D341Med (cell line): Measurements from ENCODE around the gene FAM181A.

Experiments used
- DNase-seq: peaks from one replicate; pipeline ENCODE4 v3.0.0; 2012; ENCODE audit warnings: low spot score

Gene FAM181A

DNA sequence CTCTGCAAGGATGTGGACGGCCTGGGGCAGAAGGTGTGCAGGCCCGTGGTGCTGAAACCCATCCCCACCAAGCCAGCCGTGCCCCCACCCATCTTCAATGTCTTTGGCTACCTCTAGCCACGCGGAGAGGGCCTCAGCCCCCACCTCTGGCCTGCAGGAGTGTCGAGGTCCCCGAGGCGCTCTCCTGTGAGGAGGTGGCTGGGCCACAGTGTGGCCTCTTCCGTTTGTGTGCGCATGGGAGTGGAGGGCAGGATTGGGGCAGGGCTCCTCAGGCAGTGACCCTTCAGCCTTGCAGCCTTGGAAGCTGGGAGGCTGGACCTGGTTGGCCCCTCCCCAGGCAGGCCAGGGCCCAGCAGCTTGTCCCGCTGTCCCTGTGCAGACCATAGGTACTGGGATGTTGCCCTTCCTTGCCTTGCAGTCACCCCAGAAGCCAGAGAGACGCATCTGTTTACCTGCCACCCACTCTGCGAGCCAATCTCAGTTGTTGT lies 1.9 kb downstream of the FAM181A start:
- DNase-seq = no peak

- DNase-seq = no peak
Observed at GRCh38 chr14:93929657-93930056, 2.5 kb downstream of the FAM181A start.

DNA sequence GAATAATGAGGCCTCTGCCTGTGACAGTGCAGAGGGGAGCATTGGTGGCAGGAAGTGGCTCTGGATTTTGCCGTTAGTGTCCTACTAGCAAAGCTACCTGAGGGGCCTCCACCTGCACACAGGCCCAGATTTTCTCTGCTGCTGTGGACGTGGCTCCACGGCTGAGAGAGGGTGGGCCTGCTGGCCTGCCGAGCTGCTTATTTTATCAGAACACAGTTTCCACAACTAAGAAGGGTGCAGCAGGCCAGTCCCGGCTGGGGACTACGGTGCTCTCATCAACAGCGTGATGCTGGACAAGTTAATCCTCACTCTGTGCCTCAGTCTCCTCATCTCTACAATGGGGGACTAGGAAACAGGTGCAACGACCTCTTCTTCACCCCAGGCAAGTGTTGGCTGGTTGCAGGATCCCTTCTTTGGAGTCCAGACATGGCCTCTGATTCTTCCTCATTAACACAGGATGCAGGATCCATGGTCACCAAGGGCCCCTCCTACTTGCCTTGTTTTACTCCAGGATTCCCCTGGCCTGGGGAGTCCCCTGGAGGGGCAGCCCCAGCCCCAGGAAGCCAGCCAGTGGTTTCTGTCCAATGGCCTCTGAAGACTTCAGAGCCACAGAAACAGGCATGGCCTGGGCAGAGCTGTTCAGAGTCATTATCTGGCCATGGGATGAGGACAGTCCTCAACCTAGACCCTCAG lies 3.3 kb downstream of the FAM181A start:
- no peak for DNase-seq

DNA sequence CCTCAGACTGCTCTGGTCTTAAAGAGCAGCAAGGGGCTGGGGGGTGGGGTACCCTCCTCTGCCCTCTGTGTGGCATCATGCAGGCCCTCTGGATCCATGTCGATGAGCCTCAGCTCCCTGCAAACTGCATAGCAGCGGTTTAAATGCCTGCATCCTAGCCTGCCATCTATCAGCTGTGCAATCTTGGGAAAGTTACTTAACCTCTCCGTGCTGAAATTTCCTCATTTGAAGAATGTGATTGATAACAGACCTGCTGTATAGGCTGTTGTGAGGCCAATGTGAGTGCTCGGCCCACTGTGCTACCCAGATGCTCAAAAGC lies 3.8 kb downstream of the FAM181A start:
- DNase-seq = no peak

- DNase-seq = no peak
Observed at GRCh38 chr14:93932642-93933041, 5.5 kb downstream of the FAM181A start.

GRCh38 chr14:93935213-93935612 lies 8.1 kb downstream of the FAM181A start:
- no peak for DNase-seq

GRCh38 chr14:93936245-93936644 lies 9.1 kb downstream of the FAM181A start:
- DNase-seq = peak; percentile 70

DNA sequence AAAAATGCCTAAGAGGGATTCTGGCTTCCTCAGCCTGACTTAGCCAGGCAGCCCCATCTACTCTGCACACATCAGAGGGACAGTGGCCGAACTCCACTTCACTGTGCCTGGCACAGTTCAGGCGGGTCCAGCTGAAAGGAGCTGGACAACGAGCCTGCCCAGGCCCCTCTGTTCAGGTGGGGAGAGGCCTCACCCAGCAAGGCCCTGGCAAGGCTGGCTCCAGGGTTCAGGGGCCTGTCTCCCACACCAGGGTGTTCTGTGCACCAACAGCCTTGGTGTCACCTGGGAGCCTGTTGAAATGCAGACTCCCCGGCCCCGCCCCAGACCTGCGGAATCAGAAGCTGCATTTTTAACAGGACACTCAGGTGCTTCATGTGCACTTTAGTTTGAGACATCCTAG lies 9.8 kb downstream of the FAM181A start:
- no peak for DNase-seq

DNA sequence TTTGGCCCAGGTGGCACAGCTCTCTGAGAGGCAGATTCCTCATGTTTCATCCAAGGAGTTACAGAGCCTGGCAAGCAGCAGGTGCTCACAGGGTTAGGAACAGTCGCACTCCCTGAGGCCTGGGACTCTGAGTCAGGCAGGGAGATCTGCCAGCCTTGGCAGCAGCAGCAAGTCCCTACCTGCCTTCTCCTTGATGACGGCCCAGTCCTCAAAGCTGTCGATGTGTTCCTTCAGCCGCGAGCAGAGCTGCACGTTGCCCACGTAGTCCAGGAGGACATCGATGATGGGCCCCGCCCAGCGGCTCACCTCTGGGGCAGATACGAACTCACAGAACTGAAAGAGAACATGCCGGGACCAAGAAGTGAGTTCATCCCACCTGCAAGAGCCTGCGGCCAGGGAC lies 10.4 kb downstream of the FAM181A start:
- DNase-seq = no peak

DNA sequence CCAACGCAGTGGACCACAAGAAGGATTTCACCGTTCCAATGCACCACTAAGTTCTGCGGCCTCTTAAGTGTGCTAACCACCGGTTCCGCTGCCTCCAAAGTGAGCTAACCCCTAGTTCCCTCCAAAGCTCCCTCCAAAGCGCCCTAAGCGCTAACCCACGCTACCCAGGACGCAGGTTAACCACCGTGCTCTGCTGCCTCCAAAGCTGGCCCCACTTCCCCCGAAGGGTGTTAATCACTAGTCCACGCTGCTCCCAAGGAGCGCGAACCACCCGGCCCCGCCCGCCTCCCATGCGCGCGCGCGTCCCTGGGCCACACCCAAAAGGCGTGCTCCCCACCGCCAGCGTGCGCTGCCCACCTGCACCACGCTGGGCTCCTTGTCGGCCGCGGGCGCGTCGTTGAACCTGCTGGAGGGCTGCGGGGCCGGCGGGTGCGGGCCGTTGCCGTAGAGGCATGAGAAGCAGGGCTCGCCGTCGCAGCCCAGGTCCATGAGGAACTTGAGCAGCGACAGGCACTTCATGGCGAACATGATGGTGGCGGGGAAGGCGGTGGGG lies 11.7 kb downstream of the FAM181A start:
- DNase-seq = no peak

DNA sequence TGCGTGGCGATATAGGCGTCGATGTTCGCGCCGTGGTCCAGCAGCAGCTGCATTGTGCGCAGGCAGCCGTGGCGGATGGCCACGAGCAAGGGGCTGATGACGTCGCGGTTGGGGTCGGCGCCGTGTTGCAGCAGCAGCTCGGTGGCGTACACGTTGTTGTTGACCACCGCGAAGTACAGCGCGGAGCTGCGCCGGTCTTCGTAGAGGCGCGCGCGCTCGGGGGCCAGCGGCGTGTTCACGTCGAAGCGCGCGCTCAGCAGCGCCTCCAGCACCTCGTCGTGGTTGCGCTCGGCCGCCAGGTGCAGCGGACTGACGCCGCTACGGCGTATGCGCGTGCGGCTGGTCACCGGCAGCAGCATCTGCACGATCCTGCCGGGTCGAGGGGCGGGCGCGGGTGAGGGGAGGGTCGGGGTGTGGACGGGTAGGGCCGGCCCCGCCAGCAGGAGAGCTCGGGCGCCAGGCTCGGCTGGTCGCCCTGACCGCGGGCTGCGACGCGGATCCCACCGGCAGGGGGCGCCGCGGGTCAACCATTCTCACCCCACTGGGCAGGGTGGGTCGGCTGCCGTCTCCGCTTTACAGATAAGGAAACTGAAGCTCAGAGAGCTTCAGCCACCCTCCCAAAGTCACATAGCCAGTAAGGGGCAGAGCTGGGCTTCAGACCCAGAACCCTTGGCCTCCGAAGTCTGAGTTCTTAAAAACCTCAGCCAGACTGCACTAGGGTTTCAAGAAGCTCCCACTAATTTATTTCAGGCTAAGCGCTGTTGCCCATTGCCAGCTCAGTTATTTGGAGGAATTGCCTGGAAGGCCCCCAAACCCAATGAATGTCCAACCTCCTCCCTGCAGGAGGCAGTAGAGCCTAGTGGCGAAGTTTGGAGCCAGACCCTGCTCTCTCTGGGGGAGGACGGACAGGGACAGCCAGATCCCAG lies 12.4 kb downstream of the FAM181A start:
- DNase-seq = peak; percentile 96

- DNase-seq = no peak
Observed at GRCh38 chr14:93940437-93940836, 13.3 kb downstream of the FAM181A start.

GRCh38 chr14:93941293-93941910 lies 14.3 kb downstream of the FAM181A start:
- DNase-seq = no peak

DNA sequence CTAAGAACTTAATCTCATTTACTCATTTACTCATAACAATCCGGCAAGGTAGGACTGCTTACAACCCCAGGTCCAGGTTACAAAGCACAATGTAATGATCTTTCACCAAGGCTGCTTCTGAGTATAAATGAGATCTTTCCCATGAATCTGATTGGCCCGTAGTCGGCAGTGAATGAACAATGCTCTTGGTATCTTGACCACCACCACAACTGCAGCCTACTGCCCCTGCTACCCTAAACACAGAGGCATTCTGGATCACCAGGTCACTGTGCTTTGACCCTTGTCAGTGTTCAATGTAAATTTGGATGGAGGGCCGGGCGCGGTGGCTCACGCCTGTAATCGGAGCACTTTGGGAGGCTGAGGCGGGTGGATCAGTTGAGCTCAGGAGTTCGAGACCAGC lies 15.9 kb downstream of the FAM181A start:
- no peak for DNase-seq

DNA sequence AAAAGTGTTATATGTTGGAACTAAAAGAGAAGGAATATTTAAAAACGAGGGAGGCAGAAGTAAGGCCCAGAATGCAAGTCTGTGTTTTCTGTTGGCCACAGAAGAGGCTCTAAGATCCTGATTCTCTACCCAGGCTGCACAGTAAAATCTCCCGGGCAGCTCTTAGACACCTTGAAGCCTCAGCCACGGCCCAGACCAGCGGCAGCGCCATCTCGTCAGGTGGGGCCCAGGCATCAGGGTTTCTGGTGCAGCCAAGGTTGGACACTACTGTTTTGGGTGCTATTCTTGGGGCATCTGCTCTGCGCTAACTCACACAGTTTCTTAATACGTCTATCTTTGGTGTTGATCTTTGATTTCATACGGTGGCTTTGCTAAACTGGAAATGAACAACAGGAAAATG lies 16.8 kb downstream of the FAM181A start:
- DNase-seq = no peak

DNA sequence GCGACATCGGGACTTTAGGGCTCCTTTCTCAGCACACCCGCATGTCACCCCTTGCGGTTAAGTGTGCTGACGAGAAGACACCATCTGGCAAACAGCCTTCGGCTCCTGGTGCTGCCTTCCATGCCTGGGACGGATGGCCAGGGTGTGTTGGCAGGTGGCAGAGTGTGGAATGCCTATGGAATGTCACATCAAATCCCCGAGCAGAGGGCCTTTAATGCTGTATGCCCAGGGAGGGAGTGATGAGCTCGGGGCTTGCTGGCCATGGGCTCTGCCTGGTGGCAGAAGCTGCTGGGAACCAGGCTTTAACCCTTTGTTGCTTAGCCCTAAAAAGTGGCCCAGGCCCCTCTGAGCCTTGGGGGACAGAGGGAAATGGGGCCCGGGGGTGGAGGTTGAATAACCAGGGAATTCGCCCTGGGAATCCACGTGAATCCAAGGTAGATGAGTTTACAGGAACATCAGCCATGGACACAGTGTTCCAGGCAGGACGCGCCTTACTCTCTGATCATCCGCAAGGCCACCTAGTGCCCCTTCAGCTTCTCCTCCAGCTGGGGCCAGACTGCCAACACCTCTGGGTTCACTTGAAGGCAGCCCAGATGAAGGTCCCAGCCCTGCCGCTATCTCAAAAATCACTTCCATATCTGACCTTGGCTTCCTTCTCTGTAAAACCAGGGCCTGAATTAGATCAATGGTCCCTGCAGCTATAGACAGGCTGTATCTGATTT lies 17.4 kb downstream of the FAM181A start:
- no peak for DNase-seq

DNA sequence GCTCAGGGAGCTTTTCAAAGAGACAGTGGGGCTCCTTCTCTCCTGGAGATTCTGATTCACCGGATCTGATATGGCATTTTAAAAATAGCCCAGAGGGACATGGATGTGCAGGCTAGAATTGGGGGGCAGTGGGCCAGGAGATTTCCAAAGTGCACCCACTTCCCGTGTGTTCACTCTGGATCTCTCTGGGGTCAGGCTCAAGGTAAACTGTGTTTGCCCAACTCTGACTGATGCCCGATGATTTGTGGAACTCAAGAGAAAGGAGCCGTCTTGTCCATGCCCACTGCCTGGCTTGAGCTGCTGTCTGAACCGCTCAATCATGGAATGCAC lies 17.9 kb downstream of the FAM181A start:
- no peak for DNase-seq

DNA sequence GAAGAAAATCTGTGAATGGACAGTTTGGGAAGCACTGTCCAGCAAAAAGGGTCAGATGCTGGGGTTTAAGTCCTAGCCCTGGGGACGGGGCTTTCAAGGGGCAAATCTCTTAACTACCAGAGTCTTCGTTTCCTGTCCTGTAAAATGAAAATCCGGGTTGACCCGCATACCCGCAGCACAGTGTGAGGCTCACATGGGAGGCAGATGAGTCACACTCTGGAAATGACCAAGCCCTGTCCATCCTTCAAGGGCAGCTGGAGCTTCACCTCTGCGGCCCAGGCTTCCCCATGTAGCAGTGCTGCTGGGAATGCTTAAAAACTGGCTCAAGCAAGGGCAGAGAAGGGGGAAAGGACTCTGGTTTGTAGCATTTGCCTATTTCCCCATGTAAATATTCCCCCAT lies 19.0 kb downstream of the FAM181A start:
- DNase-seq = no peak

- no peak for DNase-seq
Observed at GRCh38 chr14:93946541-93947090, 19.5 kb downstream of the FAM181A start.

DNA sequence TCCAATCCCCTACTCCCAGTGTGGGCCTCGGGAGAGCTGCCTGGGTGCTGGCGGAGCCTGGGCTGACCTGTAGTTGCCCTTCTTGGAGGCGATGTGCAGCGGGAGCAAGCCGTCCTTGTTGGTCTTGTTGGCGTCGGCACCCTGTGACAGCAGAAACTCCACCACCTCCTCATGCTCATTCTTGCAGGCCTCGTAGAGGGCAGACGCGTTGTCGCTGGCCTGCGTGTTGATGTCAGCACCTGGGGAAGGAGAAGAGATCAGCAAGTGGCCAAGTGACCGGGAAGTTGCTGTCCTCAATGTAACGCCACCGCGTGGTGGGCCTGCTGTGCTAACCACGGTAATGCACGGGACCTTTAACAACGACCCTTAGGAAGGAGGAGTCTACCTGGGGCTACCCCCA lies 20.1 kb downstream of the FAM181A start:
- DNase-seq = no peak

DNA sequence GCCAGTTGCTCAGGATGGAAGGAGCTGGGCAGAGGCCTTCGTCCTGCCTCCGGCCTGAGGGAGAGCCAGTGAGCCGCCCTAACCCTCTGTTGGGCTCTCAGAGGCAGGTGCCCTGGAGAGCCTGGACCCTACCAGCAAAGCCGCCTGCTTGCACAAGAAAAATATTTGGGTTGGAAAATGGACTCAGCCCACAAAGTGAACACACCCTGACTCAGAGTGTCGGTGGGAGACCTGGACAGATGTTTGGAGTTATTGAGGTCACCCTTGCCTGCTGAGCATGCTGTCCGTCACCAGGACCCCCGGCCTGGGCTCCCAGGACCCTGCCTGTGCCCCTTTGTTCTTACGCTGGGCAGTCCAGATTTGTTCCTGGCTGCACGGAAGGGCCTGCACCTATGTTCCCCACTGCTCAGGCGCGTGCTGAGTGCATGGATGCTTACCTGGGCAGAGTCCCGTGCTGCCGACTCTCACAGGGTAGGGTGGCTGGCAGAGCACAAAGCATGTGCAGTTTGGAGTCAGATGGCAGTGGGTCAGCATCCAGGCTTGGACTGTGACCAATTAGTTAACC lies 22.4 kb downstream of the FAM181A start:
- no peak for DNase-seq
